OCI-LY1 (cell line): ENCODE measurements around the gene TXNL4B.

Experiments
- H2AFZ ChIP-seq: fragments of 200-600 bp; sonication (generic), shearing (Covaris generic); 2 replicates; pipeline ENCODE4 v1.6.0; 2014; ENCODE audit warnings: antibody characterized with exemption, mild to moderate bottlenecking, low read length
- H3F3A ChIP-seq: fragments of 200-600 bp; sonication (generic), shearing (Covaris generic); 2 replicates; pipeline ENCODE4 v1.6.0; 2014; ENCODE audit warnings: mild to moderate bottlenecking, antibody characterized with exemption, low read length, moderate library complexity; ENCODE audit not compliant: insufficient read depth
- H3K27ac ChIP-seq: fragments of 200-600 bp; sonication (generic); 2 replicates; pipeline ENCODE4 v1.5.1; 2014; ENCODE audit warnings: low read length, mixed run types, mild to moderate bottlenecking, low read depth; ENCODE audit not compliant: poor library complexity, severe bottlenecking
- H3K27me3 ChIP-seq: fragments of 200-600 bp; sonication (generic); 2 replicates; pipeline ENCODE4 v1.6.0; 2014; ENCODE audit warnings: antibody characterized with exemption, mild to moderate bottlenecking, low read length, moderate library complexity; ENCODE audit not compliant: insufficient read depth
- H3K36me3 ChIP-seq: fragments of 200-600 bp; sonication (generic); 2 replicates; pipeline ENCODE4 v1.6.1; 2014; ENCODE audit warnings: mild to moderate bottlenecking, antibody characterized with exemption, low read length, moderate library complexity, mixed read lengths; ENCODE audit not compliant: insufficient read depth
- H3K4me1 ChIP-seq: fragments of 200-600 bp; sonication (generic); 2 replicates; pipeline ENCODE4 v1.5.1; 2014; ENCODE audit warnings: mild to moderate bottlenecking, low read length, moderate library complexity; ENCODE audit not compliant: insufficient read depth, severe bottlenecking
- H3K4me2 ChIP-seq: fragments of 200-600 bp; sonication (generic), shearing (Covaris generic); 2 replicates; pipeline ENCODE4 v1.6.1; 2014; ENCODE audit warnings: low read length
- H3K4me3 ChIP-seq: fragments of 200-600 bp; sonication (generic); 2 replicates; pipeline ENCODE4 v1.5.1; 2014; ENCODE audit warnings: low read length, low read depth, mild to moderate bottlenecking, mixed read lengths; ENCODE audit not compliant: poor library complexity, severe bottlenecking
- H3K79me2 ChIP-seq: fragments of 200-600 bp; shearing (Covaris generic); 2 replicates; pipeline ENCODE4 v1.6.1; 2016; ENCODE audit warnings: mixed run types, low read length, mixed read lengths; ENCODE audit not compliant: insufficient read depth
- H3K9ac ChIP-seq: fragments of 200-600 bp; sonication (generic), shearing (Covaris generic); 2 replicates; pipeline ENCODE4 v1.6.1; 2014; ENCODE audit warnings: mild to moderate bottlenecking, low read length, mixed read lengths
- H3K9me2 ChIP-seq: fragments of 200-600 bp; sonication (generic), shearing (Covaris generic); 2 replicates; pipeline ENCODE4 v1.6.1; 2014; ENCODE audit warnings: low read depth, mild to moderate bottlenecking, low read length, mixed read lengths
- H3K9me3 ChIP-seq: fragments of 200-600 bp; shearing (Covaris generic); 2 replicates; pipeline ENCODE4 v1.6.1; 2014; ENCODE audit warnings: low read length, mixed read lengths
- H4K20me1 ChIP-seq: fragments of 200-600 bp; sonication (generic), shearing (Covaris generic); 2 replicates; pipeline ENCODE4 v1.6.0; 2016; ENCODE audit warnings: mild to moderate bottlenecking, low read length; ENCODE audit not compliant: insufficient read depth
- CTCF ChIP-seq: fragments of 200-600 bp; sonication (generic), shearing (Covaris generic); IDR thresholded peaks from 2 replicates; pipeline ENCODE4 v1.5.1; 2017; ENCODE audit warnings: mild to moderate bottlenecking, antibody characterized with exemption, low read length, moderate library complexity, mixed read lengths
- EZH2 ChIP-seq: fragments of 200-600 bp; sonication (generic), shearing (Covaris generic); IDR thresholded peaks from 2 replicates; pipeline ENCODE4 v1.8.0; 2017; ENCODE audit warnings: borderline replicate concordance, mixed run types, mild to moderate bottlenecking, antibody characterized with exemption, low read length, moderate library complexity, mixed read lengths

TXNL4B gene

GRCh38 chr16:72132726-72133125 is 39.3 kb upstream of the TXNL4B start:
- TF ChIP-seq EZH2 (no peak), CTCF (no peak)
- no peaks in the 10 kb centered on the region for H3K9me2 ChIP-seq
- H3K4me2 ChIP-seq: no peak overlapping the region
- H3K79me2 ChIP-seq: no peaks in the 10 kb centered on the region
- no peaks in the 10 kb centered on the region for H3K9me3 ChIP-seq
- H3F3A ChIP-seq: no peaks in the 10 kb centered on the region
- no peak overlapping the region for H3K27ac ChIP-seq
- H4K20me1 ChIP-seq: no peaks in the 10 kb centered on the region
- no peaks in the 10 kb centered on the region for H3K36me3 ChIP-seq
- H3K4me1 ChIP-seq: no peaks in the 10 kb centered on the region
- H3K9ac ChIP-seq: no peak overlapping the region
- H3K27me3 ChIP-seq: no peaks in the 10 kb centered on the region
- no peak overlapping the region for H2AFZ ChIP-seq
- no peak overlapping the region for H3K4me3 ChIP-seq

GRCh38 chr16:72131036-72131435 is 37.6 kb upstream of the TXNL4B start:
- no peaks in the 10 kb centered on the region for H4K20me1 ChIP-seq
- H3K36me3 ChIP-seq: no peaks in the 10 kb centered on the region
- no peak overlapping the region for H3K4me2 ChIP-seq

GRCh38 chr16:72129976-72130656 is 36.7 kb upstream of the TXNL4B start:
- TF ChIP-seq EZH2 (no peak), CTCF (no peak)
- Histone ChIP-seq H2AFZ (no peak overlapping the region), H3K79me2 (no peaks in the 10 kb centered on the region), H4K20me1 (no peaks in the 10 kb centered on the region), H3K9me3 (no peaks in the 10 kb centered on the region), H3K4me2 (no peak overlapping the region), H3K9me2 (no peaks in the 10 kb centered on the region), H3K36me3 (no peaks in the 10 kb centered on the region), H3K4me3 (no peak overlapping the region), H3K27me3 (no peaks in the 10 kb centered on the region), H3F3A (no peaks in the 10 kb centered on the region), H3K27ac (no peak overlapping the region), H3K4me1 (no peaks in the 10 kb centered on the region), H3K9ac (no peak overlapping the region)

More at GRCh38 chr16:72131036-72131435, 37.6 kb upstream of the TXNL4B start:
- Histone ChIP-seq H3K27ac (no peak overlapping the region), H3K9me2 (no peaks in the 10 kb centered on the region), H3K4me3 (no peak overlapping the region), H2AFZ (no peak overlapping the region), H3F3A (no peaks in the 10 kb centered on the region), H3K9me3 (no peaks in the 10 kb centered on the region), H3K27me3 (no peaks in the 10 kb centered on the region), H3K4me1 (no peaks in the 10 kb centered on the region), H3K9ac (no peak overlapping the region), H3K79me2 (no peaks in the 10 kb centered on the region)
- no peak for TF ChIP-seq CTCF
- no peak for TF ChIP-seq EZH2
